Measurements from ENCODE around the gene EMC10.
"Not testable (repeated sequence)": the region's sequence is repeated elsewhere in the genome, so short reads cannot be mapped to it uniquely, and the experiment has no call there.

EMC10 gene

GRCh38 chr19:50476224-50476906 lies at the start of gene EMC10, which contains the start of gene GARIN5A:
Gene EMC10, plus strand, starts transcription at chr19:50476507. Its CDS starts 38 bp downstream, at chr19:50476545.
Gene GARIN5A, minus strand, starts transcription at chr19:50476848. Its CDS starts 460 bp downstream, at chr19:50476388.
- peak; percentile 89 to 94 (median 94) for DNase-seq (ENCODE audit: low read depth in 2 of 3, low spot score in 1 of 3)

DNA sequence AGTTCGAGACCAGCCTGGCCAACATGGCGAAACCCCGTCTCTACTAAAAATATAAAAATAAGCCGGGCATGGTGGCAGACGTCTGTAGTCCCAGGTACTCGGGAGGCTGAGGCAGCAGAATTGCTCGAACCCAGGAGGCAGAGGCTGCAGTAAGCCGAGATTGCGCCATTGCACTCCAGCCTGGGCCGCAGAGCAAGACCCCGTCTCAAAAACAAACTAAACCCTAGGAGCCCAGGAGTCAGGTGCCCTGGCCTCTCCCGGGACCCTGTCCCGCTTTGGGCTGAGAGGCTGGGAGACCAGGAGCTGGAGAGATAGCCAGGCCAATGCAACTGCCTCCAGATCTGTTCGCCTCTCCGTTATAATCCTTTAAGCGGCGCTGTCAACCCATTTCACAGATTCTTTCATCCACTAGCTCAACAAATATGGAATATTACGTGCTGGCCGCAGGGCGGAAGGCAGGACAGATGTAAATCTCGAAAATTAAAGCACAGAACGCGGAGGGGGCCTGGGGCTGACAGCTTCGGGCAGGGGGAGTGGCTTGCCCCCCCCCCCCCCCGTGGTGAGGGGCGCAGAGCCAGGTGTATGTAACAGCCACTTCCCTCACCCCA lies 48.9 kb upstream of the EMC10 start:
- no peak for DNase-seq (ENCODE audit: low read depth in 2 of 3, low spot score in 1 of 3)

- DNase-seq (ENCODE audit: low read depth in 2 of 3, low spot score in 1 of 3): no peak
Measured at GRCh38 chr19:50427997-50428425, 48.3 kb upstream of the EMC10 start.

GRCh38 chr19:50428772-50429463 lies 47.4 kb upstream of the EMC10 start:
- DNase-seq (ENCODE audit: low read depth in 2 of 3, low spot score in 1 of 3): no peak

- DNase-seq (ENCODE audit: low read depth in 2 of 3, low spot score in 1 of 3): no peak
Measured at GRCh38 chr19:50430888-50431342, 45.4 kb upstream of the EMC10 start.

GRCh38 chr19:50431343-50432220 lies 44.7 kb upstream of the EMC10 start:
- DNase-seq (ENCODE audit: low read depth in 2 of 3, low spot score in 1 of 3): peak; percentile 71 to 92 (median 74)

DNA sequence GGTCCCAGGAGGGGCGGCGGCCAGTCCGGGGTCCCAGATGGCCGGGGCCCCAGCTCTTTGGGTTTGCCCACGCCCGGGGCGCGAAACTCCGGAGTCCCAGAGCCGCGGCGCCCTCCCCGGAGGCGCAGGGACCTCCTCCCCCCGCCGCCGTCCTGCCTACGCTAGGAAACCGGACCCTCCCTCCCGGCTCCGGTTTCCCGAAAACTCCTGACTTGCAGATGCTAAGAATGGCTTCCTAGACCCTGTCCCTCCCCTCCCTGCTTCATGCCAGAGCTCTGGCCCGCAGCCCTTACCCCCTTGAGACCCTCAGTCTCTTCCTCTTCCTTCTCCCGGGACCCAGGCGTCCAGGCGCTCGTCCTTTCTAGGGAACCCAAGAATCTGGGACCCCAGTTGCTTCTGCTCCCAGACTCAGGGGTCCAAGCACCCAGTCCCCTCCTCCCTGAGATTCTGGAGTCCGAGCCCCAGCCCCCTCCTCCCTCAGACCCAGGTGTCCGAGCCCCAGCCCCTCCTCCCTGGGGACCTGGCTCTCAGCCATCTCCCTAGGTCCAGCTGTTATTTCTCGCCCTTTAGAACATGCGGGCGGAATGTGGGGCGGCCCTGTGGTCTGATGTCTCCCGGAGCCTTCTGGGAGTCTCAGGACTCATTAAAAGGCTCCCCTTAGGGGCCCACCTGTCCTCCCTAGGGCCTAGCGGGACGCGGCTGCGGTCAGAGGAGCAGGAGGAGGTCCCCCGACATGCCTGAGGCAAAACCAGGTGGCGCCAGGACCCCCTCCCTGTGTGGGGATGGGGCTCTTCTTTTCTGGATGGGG lies 43.9 kb upstream of the EMC10 start, which contains the start of gene MYBPC2:
Gene MYBPC2 (plus strand): TSS at position 672 of the 808 bp plus-strand sequence. CDS start 62 bp downstream, at position 734.
- DNase-seq (ENCODE audit: low read depth in 2 of 3, low spot score in 1 of 3): no peak

- DNase-seq (ENCODE audit: low read depth in 2 of 3, low spot score in 1 of 3): no peak
Measured at GRCh38 chr19:50433201-50434180, 42.8 kb upstream of the EMC10 start.

DNA sequence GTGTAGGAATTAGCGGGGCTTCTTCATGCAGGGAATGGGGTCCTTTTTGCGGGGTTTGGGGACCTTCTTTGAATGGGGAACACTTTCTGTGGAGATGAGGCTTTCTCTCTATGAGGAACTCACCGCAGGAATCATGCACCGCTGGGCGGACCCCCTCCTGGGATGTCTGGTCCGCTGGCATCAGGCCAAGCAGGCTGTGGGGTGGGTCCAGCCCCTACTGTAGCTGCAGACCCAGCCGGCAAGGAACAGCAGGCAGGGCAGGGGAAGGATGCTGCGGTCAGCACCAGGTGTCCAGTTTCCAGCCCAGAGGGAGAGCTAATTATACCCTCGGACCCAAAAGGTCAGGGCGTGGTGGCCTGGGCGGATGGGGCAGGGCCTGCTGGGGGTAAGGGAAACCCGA lies 41.8 kb upstream of the EMC10 start:
- DNase-seq (ENCODE audit: low read depth in 2 of 3, low spot score in 1 of 3): no peak

GRCh38 chr19:50435221-50435620 lies 41.1 kb upstream of the EMC10 start:
- DNase-seq (ENCODE audit: low read depth in 2 of 3, low spot score in 1 of 3): no peak

DNA sequence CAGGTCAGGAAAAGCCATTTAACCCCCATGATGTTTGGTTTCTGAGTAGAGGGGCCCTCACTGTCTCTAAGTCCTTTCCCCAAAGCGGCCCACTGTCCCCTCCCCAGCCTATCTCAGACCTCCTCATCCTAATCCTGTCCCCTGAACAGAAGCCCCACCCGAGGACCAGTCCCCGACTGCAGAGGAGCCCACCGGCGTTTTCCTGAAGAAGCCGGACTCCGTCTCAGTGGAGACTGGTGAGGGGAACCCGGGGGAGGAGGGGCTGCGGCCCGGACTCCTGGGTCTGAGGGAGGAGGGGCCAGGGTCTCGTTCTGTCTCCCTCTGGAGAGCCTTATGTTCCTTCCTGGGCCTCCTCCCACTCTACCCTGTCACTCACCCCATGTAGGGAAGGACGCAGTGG lies 40.7 kb upstream of the EMC10 start:
- DNase-seq (ENCODE audit: low read depth in 2 of 3, low spot score in 1 of 3): no peak

- no peak for DNase-seq (ENCODE audit: low read depth in 2 of 3, low spot score in 1 of 3)
Measured at GRCh38 chr19:50437862-50438449, 38.4 kb upstream of the EMC10 start.

DNA sequence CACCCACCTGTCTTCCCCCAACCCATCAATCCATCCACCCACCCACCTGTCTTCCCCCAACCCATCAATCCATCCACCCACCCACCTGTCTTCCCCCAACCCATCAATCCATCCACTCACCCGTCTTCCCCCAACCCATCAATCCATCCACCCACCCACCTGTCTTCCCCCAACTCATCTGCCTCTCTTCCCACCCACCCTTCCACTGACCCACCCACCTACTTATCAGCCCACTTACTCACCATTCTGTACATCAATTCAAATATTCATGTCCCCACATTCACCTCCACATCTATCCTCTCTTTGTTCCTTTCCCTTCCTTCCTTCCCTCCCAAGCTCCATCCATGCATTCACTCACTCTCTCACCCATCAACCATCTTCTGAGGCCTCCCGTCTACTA lies 37.2 kb upstream of the EMC10 start:
- DNase-seq (ENCODE audit: low read depth in 2 of 3, low spot score in 1 of 3): not testable (repeated sequence)

GRCh38 chr19:50444059-50444458 lies 32.2 kb upstream of the EMC10 start:
- no peak for DNase-seq (ENCODE audit: low read depth in 2 of 3, low spot score in 1 of 3)

GRCh38 chr19:50447053-50447452 lies 29.3 kb upstream of the EMC10 start:
- no peak for DNase-seq (ENCODE audit: low read depth in 2 of 3, low spot score in 1 of 3)

DNA sequence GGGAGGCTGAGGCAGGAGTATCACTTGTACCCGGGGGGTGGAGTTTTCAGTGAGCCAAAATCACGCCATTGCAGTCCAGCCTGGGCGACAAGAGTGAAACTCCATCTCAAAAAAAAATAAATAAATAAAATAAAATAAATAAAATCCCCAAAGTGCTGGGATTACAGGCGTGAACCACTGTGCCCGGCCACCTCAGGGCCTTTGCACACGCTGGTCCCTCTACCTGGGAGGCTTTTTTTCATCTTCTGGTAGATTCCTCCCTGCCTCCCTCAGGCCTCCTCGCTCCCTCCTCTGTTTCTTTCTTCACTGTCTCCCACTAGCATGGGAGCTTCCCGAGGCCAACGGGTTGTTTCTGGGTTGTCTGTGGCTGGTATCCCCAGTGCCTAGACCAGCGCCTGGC lies 28.6 kb upstream of the EMC10 start:
- DNase-seq (ENCODE audit: low read depth in 2 of 3, low spot score in 1 of 3): no peak

- DNase-seq (ENCODE audit: low read depth in 2 of 3, low spot score in 1 of 3): no peak
Measured at GRCh38 chr19:50449236-50449899, 26.9 kb upstream of the EMC10 start.
